K562 (cell line): ENCODE measurements around the gene RTF2. TPM values are rescaled to one million over a fixed set of nuclear protein-coding genes. Genes with fewer than 3 reads are reported as not detected.

Experiments used
- ATAC-seq: fragments of 200-7000 bp; cut with Tn5 transposase; 3 replicates; pipeline ENCODE4 v1.9.1; 2020; ENCODE audit warnings: moderate library complexity
- BruUV-seq: library from RNA; stranded (reverse); fragments of 400-500 nt; replicated peaks from 2 replicates; lab custom pipeline; 2021; lab: Mats Ljungman, UMichigan
- CTCF ChIA-PET: fragments of 300-600 bp; formaldehyde crosslinking; extraction: SDS; loops from one replicate; lab custom pipeline; 2021; ENCODE audit warnings: low intra/inter-chr PET ratio; lab: Yijun Ruan, JAX
- POLR2A ChIA-PET: fragments of 300-600, 350-650 bp; sonication (Branson Sonifier 250); formaldehyde crosslinking; extraction: SDS; loops from one replicate; lab custom pipeline; 2021; ENCODE audit warnings: antibody characterized with exemption, inconsistent platforms; lab: Yijun Ruan, JAX
- DNase-seq, 4 experiments: peaks; one replicate each; pipeline versions ENCODE4 v3.0.0 to v3.0.0-alpha.2; 2011 to 2018; ENCODE audit warnings: low spot score in 3 of 4, mixed read lengths in 3 of 4; ENCODE audit errors: extremely low read depth in 1 of 4
- FAIRE-seq: peaks from 2 replicates; lab custom pipeline; 2011; peaks lifted over from hg19 to GRCh38; lab: Jason Lieb, UNC
- H2AFZ ChIP-seq: 2 replicates; pipeline ENCODE4 v1.6.0; 2011; ENCODE audit warnings: low read depth, low read length, control low read depth, inconsistent platforms
- H3K27ac ChIP-seq: fragments of 200-600 bp; 3 replicates; pipeline ENCODE4 v1.8.0; 2011; ENCODE audit warnings: low read depth, mild to moderate bottlenecking, control low read depth, inconsistent platforms, low read length, moderate library complexity, mixed read lengths; ENCODE audit errors: extremely low read depth
- H3K27me3 ChIP-seq, 2 experiments: fragments of 300-600 bp in 1 of 2; 2 replicates in 1 of 2; 3 replicates in 1 of 2; pipeline versions ENCODE4 v1.6.0 to v1.8.0; 2011; ENCODE audit warnings: inconsistent platforms in 2 of 2, low read length in 2 of 2, mild to moderate bottlenecking in 1 of 2, mixed read lengths in 1 of 2, moderate library complexity in 1 of 2; ENCODE audit not compliant: control insufficient read depth in 2 of 2, insufficient read depth in 2 of 2
- H3K36me3 ChIP-seq: fragments of 300-600 bp; 3 replicates; pipeline ENCODE4 v1.8.0; 2011; ENCODE audit warnings: mild to moderate bottlenecking, low read length, inconsistent platforms; ENCODE audit not compliant: control insufficient read depth, insufficient read depth
- H3K4me1 ChIP-seq, 2 experiments: fragments of 200-600 bp in 1 of 2; replicated peaks in 1 of 2; 2 replicates in 1 of 2; 3 replicates in 1 of 2; pipeline versions ENCODE4 v1.5.1 to v1.8.0; 2011; ENCODE audit warnings: inconsistent platforms in 2 of 2, low read length in 2 of 2, mild to moderate bottlenecking in 1 of 2, mixed read lengths in 1 of 2, moderate library complexity in 1 of 2; ENCODE audit not compliant: control insufficient read depth in 2 of 2, insufficient read depth in 2 of 2
- H3K4me2 ChIP-seq: 2 replicates; pipeline ENCODE4 v1.6.1; 2011; ENCODE audit warnings: low read length, control low read depth, inconsistent platforms, mixed read lengths; ENCODE audit not compliant: insufficient read depth
- H3K4me3 ChIP-seq: fragments of 200-600 bp; sonication (generic), shearing (Covaris generic); 2 replicates; pipeline ENCODE4 v1.5.1; 2016; ENCODE audit warnings: control low read depth, inconsistent platforms
- H3K79me2 ChIP-seq: fragments of 200-600 bp; 3 replicates; pipeline ENCODE4 v1.8.0; 2011; ENCODE audit warnings: low read length, inconsistent platforms; ENCODE audit not compliant: control insufficient read depth, insufficient read depth
- H3K9ac ChIP-seq, 2 experiments: 2 replicates each; pipeline versions ENCODE4 v1.6.0 to v1.6.1; 2011; ENCODE audit warnings: low read depth in 2 of 2, low read length in 2 of 2, control low read depth in 1 of 2, inconsistent platforms in 1 of 2, mild to moderate bottlenecking in 1 of 2, mixed read lengths in 1 of 2; ENCODE audit not compliant: insufficient read depth in 1 of 2
- H3K9me1 ChIP-seq: one replicate; pipeline ENCODE4 v1.6.0; 2011; ENCODE audit warnings: inconsistent platforms, mild to moderate bottlenecking, low read length, moderate library complexity; ENCODE audit not compliant: control insufficient read depth, insufficient read depth
- H3K9me3 ChIP-seq: replicated peaks from 2 replicates; pipeline ENCODE4 v1.5.1; 2011; ENCODE audit warnings: low read depth, low read length, inconsistent platforms; ENCODE audit not compliant: control insufficient read depth, insufficient read depth
- H4K20me1 ChIP-seq: replicated peaks from 2 replicates; pipeline ENCODE4 v1.6.1; 2011; ENCODE audit warnings: low read length, inconsistent platforms, mixed read lengths; ENCODE audit not compliant: control insufficient read depth, insufficient read depth
- HDAC2 ChIP-seq: fragments of 450-650 bp; IDR thresholded peaks from 2 replicates; pipeline ENCODE4 v1.6.1; 2016; ENCODE audit warnings: mild to moderate bottlenecking
- KAT7 ChIP-seq: sonication (generic); formaldehyde crosslinking; IDR thresholded peaks from 2 replicates; pipeline ENCODE4 v1.8.0; 2022; ENCODE audit warnings: missing genetic modification reagents, mild to moderate bottlenecking, borderline replicate concordance
- MXD1 ChIP-seq: fragments of 250-450 bp; sonication (Bioruptor Pico); IDR thresholded peaks from 2 replicates; pipeline ENCODE4 v1.8.0; 2021; ENCODE audit warnings: borderline replicate concordance, mild to moderate bottlenecking, moderate library complexity; ENCODE audit not compliant: poor library complexity, severe bottlenecking
- NR3C1 ChIP-seq: sonication (generic); formaldehyde crosslinking; IDR thresholded peaks from 2 replicates; pipeline ENCODE4 v1.8.1; 2022; ENCODE audit warnings: missing genetic modification reagents
- PHB2 ChIP-seq: fragments of 450-650 bp; IDR thresholded peaks from 2 replicates; pipeline ENCODE4 v1.6.1; 2017; ENCODE audit warnings: low read depth
- RBM39 ChIP-seq: fragments of 200-400 bp; formaldehyde crosslinking; optimal IDR thresholded peaks from 2 replicates; pipeline ENCODE3; 2018; ENCODE audit warnings: low read depth, low read length
- SOX6 ChIP-seq: fragments of 450-650 bp; IDR thresholded peaks from 2 replicates; pipeline ENCODE4 v1.6.1; 2014; ENCODE audit warnings: mild to moderate bottlenecking
- XRCC5 ChIP-seq: fragments of 200-400 bp; formaldehyde crosslinking; IDR thresholded peaks from 2 replicates; pipeline ENCODE4 v1.6.1; 2017; ENCODE audit warnings: low read depth, mild to moderate bottlenecking, low read length
- ZBTB2 ChIP-seq: fragments of 450-650 bp; IDR thresholded peaks from 2 replicates; pipeline ENCODE4 v1.6.1; 2016; ENCODE audit warnings: antibody characterized with exemption
- ZNF586 ChIP-seq: fragments of 450-650 bp; formaldehyde crosslinking; conservative IDR thresholded peaks from 2 replicates; pipeline ENCODE4 v1.4.0; 2020; ENCODE audit warnings: mild to moderate bottlenecking, moderate library complexity
- whole genome bisulfite sequencing: fragments of 100-300 bp; shearing (Covaris generic); methylation state at CpG from one replicate; pipeline ENCODE4 v1.1.6; 2016; ENCODE audit warnings: low coverage, mixed read lengths; ENCODE audit not compliant: insufficient coverage; ENCODE audit errors: missing lambda C conversion rate; 5-methylcytosine and 5-hydroxymethylcytosine counted together
- in situ Hi-C: fragments of 300-500 bp; cut with MboI; formaldehyde crosslinking; loops from 4 replicates; pipeline ENCODE4 v1.15.0; 2018; ENCODE audit warnings: inconsistent platforms, mixed read lengths
- intact Hi-C: fragments of 100-400 bp; cut with micrococcal nuclease; formaldehyde crosslinking; loops from 2 replicates; pipeline ENCODE4 v1.14.2; 2022
- polyA plus RNA-seq, 8 experiments: library from polyadenylated mRNA; depleted of rRNA in 4 of 8; stranded (reverse) in 5 of 8; unstranded in 3 of 8; fragments of >200 nt; fragmentation: Nextera tagmentation in 2 of 8; fragmentation: Illumina TruSeq in 1 of 8; extraction: Ambion mirVana in 2 of 8; extraction: Trizol in 1 of 8; gene quantifications; 2 replicates each; pipeline versions ENCODE4 v1.2.1 to v1.2.3, GENCODE V29; 2011 to 2014; ENCODE audit warnings: inconsistent platforms in 1 of 8, missing spikeins in 1 of 8
- total RNA-seq, 7 experiments: library from RNA; depleted of rRNA in 6 of 7; stranded (reverse); fragments of >200 nt in 6 of 7; fragmentation: Illumina TruSeq in 2 of 7; extraction: Trizol in 2 of 7; gene quantifications; 2 replicates each; pipeline versions ENCODE4 v1.2.1 to v1.2.3, GENCODE V29; 2011 to 2021; ENCODE audit warnings: low replicate concordance in 1 of 7
- TF ChIP-seq, protein P1 (sequence below): sonication (generic); formaldehyde crosslinking; IDR thresholded peaks from 2 replicates; pipeline ENCODE4 v1.4.0; 2020; ENCODE audit warnings: mild to moderate bottlenecking, missing genetic modification reagents
- TF ChIP-seq, protein P2 (sequence below): sonication (generic); formaldehyde crosslinking; IDR thresholded peaks from 2 replicates; pipeline ENCODE4 v1.5.0; 2020; ENCODE audit warnings: missing genetic modification reagents

Gene RTF2
- total and polyA plus RNA-seq, 9 of the 15 experiments (the other 6 are each of a cell fraction or from before 2014, with no cell fraction given), result 67.0 to 177 (median 84.9) TPM

DNA sequence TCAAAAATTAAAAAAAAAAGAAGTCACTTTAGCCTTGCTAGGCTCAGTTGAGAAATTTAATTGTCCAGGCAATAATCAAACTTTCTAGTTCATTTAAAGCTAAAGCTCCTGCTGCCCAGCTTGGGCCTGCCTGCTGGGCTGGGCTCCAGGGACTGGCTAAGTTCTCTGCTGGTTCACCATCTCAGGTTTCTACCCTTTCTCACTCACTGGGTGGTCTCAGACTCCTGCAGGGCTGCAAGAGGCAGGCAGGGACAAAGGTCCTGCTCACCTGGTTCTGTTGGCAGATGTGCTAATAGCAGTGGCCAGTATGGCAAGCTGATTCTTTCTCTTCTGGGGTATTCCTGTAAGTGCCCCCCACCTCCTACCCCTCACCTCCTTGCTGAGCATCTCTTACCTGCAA is 21.2 kb upstream of the RTF2 start:
- peak overlapping the region; percentile 17 to 68; a peak in 3 of 4 replicates for H3K9ac ChIP-seq
- ChIA-PET CTCF (no interaction called here), POLR2A (interaction anchor here (0.6 to 1.6 kb wide), 7 partner anchors 19 to 67 kb away, joined by 3 to 5 read pairs (median 3); partner anchors contain the start of genes CSTF1 and RTF2)
- H3K79me2 ChIP-seq, result peaks cover 24% of the 10 kb centered on the region; the same call in 2 of the 3 replicates
- H3K4me3 ChIP-seq, result 0 out of 2 replicates have a peak overlapping the region, but pooled peaks have one; percentile 6
- in situ Hi-C loops (no loop called here), intact Hi-C loops (no loop called here)
- 0 out of 2 replicates have a peak overlapping the region, but pooled peaks have one; percentile 14 for H2AFZ ChIP-seq
- TF ChIP-seq ZNF586 (no peak), SOX6 (no peak), ZBTB2 (no peak)
- no peaks in the 10 kb centered on the region for H3K9me3 ChIP-seq
- no peak for FAIRE-seq
- peaks cover 77% of the 10 kb centered on the region for H3K36me3 ChIP-seq
- peak overlapping the region; percentile 77 for H3K4me2 ChIP-seq
- no peak for DNase-seq
- no TSS peak for BruUV-seq
- no peaks in the 10 kb centered on the region for H3K27me3 ChIP-seq
- peak; percentile 12 for ATAC-seq
- no peaks in the 10 kb centered on the region for H4K20me1 ChIP-seq
- peaks cover 5% of the 10 kb centered on the region for H3K9me1 ChIP-seq
- peaks cover 9 to 19% of the 10 kb centered on the region in 2 experiments; a peak in 4 of 5 replicates for H3K4me1 ChIP-seq
- H3K27ac ChIP-seq, result peak overlapping the region; percentile 61; the same call in 2 of the 3 replicates

- Histone ChIP-seq H2AFZ (no peak overlapping the region), H3K9me1 (peaks cover 5% of the 10 kb centered on the region), H3K4me1 (peaks cover 9 to 19% of the 10 kb centered on the region in 2 experiments; a peak in 4 of 5 replicates), H3K9ac (no peak overlapping the region), H3K27ac (no peak overlapping the region), H3K4me3 (no peak overlapping the region), H3K79me2 (peaks cover 29% of the 10 kb centered on the region), H3K36me3 (peaks cover 76% of the 10 kb centered on the region), H4K20me1 (no peaks in the 10 kb centered on the region), H3K4me2 (no peak overlapping the region), H3K9me3 (no peaks in the 10 kb centered on the region), H3K27me3 (no peaks in the 10 kb centered on the region)
- no TSS peak for BruUV-seq
- no peak for ATAC-seq
- in situ Hi-C loops, result no loop called here
- WGBS, result 91% methylated on average over 5 of the region's 5 CpGs
- DNase-seq, result no peak
- ChIA-PET POLR2A (no interaction called here), CTCF (no interaction called here)
- FAIRE-seq, result no peak
- intact Hi-C loops, result no loop called here
- TF ChIP-seq PHB2 (no peak), MXD1 (no peak), RBM39 (no peak), XRCC5 (no peak), HDAC2 (no peak), KAT7 (no peak), NR3C1 (CRISPR knock-in tag) (no peak)
- TF ChIP-seq, protein P1, sequence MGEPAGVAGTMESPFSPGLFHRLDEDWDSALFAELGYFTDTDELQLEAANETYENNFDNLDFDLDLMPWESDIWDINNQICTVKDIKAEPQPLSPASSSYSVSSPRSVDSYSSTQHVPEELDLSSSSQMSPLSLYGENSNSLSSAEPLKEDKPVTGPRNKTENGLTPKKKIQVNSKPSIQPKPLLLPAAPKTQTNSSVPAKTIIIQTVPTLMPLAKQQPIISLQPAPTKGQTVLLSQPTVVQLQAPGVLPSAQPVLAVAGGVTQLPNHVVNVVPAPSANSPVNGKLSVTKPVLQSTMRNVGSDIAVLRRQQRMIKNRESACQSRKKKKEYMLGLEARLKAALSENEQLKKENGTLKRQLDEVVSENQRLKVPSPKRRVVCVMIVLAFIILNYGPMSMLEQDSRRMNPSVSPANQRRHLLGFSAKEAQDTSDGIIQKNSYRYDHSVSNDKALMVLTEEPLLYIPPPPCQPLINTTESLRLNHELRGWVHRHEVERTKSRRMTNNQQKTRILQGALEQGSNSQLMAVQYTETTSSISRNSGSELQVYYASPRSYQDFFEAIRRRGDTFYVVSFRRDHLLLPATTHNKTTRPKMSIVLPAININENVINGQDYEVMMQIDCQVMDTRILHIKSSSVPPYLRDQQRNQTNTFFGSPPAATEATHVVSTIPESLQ (CRISPR knock-in tag), result no peak
- TF ChIP-seq, protein P2, sequence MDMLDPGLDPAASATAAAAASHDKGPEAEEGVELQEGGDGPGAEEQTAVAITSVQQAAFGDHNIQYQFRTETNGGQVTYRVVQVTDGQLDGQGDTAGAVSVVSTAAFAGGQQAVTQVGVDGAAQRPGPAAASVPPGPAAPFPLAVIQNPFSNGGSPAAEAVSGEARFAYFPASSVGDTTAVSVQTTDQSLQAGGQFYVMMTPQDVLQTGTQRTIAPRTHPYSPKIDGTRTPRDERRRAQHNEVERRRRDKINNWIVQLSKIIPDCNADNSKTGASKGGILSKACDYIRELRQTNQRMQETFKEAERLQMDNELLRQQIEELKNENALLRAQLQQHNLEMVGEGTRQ (CRISPR knock-in tag), result no peak
Measured at GRCh38 chr20:56449459-56449858, 19.0 kb upstream of the RTF2 start.
